GM21737 (cell line): Measurements from ENCODE around the gene ERAP2.
A peak's percentile ranks its signal among the peaks of the same experiment; 100 is the strongest.
"Not testable (repeated sequence)": the region's sequence is repeated elsewhere in the genome, so short reads cannot be mapped to it uniquely, and the experiment has no call there.

Experiments
- ATAC-seq: cut with Tn5 transposase; IDR thresholded peaks from one replicate; pipeline ENCODE4 v1.9.1; 2021; ENCODE audit warnings: mild to moderate bottlenecking, moderate library complexity; ENCODE audit not compliant: unreplicated experiment

ERAP2 gene

GRCh38 chr5:96876292-96876850, at the start of gene ERAP2:
Gene ERAP2, plus strand, starts transcription at chr5:96876500. Its CDS starts 3,186 bp downstream, at chr5:96879686.
- ATAC-seq = peak; percentile 44

- ATAC-seq = no peak
These were observed 47.0 kb upstream of the ERAP2 start for GRCh38 chr5:96829297-96829696.

GRCh38 chr5:96834016-96834415, 42.3 kb upstream of the ERAP2 start:
- ATAC-seq = no peak

- ATAC-seq = no peak
These were observed 40.5 kb upstream of the ERAP2 start for GRCh38 chr5:96835791-96836191.

- no peak for ATAC-seq
These were observed 39.5 kb upstream of the ERAP2 start for GRCh38 chr5:96836817-96837216.

GRCh38 chr5:96837303-96837702, 39.0 kb upstream of the ERAP2 start:
- no peak for ATAC-seq

- no peak for ATAC-seq
These were observed 37.9 kb upstream of the ERAP2 start for GRCh38 chr5:96838201-96839070.

- ATAC-seq = no peak
These were observed 37.2 kb upstream of the ERAP2 start for GRCh38 chr5:96839071-96839592.

- ATAC-seq = not testable (repeated sequence)
These were observed 34.4 kb upstream of the ERAP2 start for GRCh38 chr5:96841931-96842330.

- ATAC-seq = no peak
These were observed 33.2 kb upstream of the ERAP2 start for GRCh38 chr5:96843140-96843539.

- ATAC-seq = no peak
These were observed 31.8 kb upstream of the ERAP2 start for GRCh38 chr5:96844481-96844990.

GRCh38 chr5:96851312-96852062, 24.8 kb upstream of the ERAP2 start:
- no peak for ATAC-seq

GRCh38 chr5:96852759-96853158, 23.5 kb upstream of the ERAP2 start:
- ATAC-seq = no peak

GRCh38 chr5:96854067-96854466, 22.2 kb upstream of the ERAP2 start:
- no peak for ATAC-seq

- no peak for ATAC-seq
These were observed 21.0 kb upstream of the ERAP2 start for GRCh38 chr5:96855031-96855872.

GRCh38 chr5:96856371-96856770, 19.9 kb upstream of the ERAP2 start:
- ATAC-seq = no peak

- ATAC-seq = no peak
These were observed 18.8 kb upstream of the ERAP2 start for GRCh38 chr5:96857454-96857853.

GRCh38 chr5:96857924-96858323, 18.4 kb upstream of the ERAP2 start:
- no peak for ATAC-seq

- no peak for ATAC-seq
These were observed 16.9 kb upstream of the ERAP2 start for GRCh38 chr5:96859375-96859774.

- no peak for ATAC-seq
These were observed 15.2 kb upstream of the ERAP2 start for GRCh38 chr5:96861076-96861475.
